ENCODE data around the gene SRD5A1.

Gene SRD5A1

DNA sequence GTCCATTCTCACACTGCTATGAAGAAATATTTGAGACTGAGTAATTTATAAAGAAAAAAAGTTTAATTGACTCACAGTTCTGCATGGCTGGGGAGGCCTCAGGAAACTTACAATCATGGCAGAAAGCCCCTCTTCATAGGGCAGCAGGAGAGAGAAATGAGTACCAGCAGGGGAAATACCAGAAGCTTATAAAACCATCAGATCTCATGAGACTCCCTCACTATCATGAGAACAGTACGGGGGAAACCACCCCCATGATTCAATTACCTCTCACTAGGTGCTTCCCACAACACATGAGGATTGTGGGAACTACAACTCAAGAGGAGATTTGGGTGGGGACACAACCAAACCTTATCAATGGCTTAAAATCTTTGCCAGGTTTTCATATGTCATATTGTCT is 59.7 kb downstream of the SRD5A1 start:
- DNase-seq = no peak

DNA sequence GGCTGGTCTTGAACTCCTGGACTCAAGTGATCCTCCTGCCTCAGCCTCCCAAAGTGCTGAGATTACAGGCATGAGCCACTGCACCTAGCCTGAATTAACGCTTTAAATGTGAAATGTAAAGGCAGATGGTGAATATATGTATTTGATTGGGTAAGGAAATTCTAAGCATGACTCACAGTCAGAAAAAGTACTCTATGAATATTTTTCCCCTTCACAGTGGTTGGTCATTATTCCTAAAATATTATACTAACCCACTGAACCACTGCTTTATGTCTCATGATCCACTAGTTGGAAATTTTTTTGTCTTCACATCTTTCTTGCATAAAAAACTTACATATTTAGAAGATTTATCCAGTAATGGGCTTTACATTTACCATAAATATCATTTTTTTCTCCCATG is 65.5 kb downstream of the SRD5A1 start:
- no peak for DNase-seq

- DNase-seq = no peak
These were observed 66.1 kb downstream of the SRD5A1 start for GRCh38 chr5:6699357-6699756.

DNA sequence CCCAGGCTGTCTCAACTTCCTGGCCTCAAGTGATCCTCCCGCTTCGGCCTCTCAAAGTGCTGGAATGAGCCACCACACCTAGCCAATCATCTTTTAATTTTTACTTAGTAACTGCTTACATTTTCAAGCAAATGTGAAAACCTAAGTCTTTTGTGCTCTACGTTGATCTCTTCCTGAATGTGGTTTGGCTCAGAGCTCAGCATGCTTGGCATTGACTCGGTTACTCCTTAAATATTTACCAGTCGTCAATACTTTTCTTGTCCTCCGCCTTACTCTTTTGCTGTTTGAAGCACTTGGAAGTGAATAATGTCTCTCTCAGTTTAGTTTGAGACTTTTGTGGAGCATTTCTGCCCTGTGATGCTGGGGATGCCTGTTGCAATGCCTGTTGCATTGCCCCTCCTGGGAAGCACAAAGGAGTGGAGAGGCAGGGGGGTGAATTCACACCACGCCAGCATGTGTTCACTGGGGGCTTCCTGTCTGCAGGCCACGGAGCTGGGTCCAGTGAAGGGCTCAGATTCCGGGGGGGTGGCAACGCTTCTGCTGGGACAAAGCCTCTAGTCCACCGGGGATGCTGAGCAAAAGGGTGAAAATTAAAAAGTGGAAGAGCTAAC is 66.9 kb downstream of the SRD5A1 start:
- DNase-seq = no peak

GRCh38 chr5:6700685-6701355 is 67.6 kb downstream of the SRD5A1 start:
- DNase-seq = no peak

DNA sequence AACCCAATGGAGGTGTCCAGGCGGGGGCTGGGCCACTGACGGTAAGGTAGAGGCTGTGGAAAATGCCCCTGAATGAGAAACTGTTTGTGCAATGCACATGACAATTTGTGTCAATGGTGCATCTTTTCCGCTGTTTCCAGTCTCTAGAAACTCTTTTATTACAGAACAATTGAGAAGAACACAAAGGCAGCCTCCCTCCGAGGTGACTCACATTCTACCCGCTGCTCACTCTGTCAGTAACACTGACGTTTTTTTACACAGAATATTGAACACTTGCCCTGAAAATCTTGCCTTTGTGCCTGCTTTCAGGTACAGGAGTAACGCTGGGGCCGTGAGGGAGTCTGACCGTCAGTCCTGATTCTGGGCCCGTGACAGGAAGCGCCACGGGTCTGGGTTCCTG is 68.3 kb downstream of the SRD5A1 start:
- no peak for DNase-seq

- no peak for DNase-seq
These were observed 69.4 kb downstream of the SRD5A1 start for GRCh38 chr5:6702633-6703032.

DNA sequence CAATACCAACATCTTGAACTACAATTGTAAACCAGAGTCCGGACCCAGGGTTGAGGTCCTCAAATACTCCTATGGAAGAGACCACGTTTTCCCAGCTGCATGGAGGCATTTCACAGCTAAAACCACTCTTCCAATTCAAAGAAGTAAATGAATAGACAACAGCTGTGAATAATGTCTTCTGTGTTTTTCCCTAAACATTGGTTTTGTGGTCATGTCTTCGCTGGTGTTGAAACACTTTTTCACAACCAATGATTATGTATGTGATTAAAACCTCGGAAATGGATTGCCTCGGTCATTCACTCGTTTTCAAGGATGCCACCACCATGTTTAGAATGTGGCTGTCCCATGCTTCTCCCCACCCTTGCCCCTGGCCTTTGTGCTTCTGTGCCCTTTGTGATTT is 70.6 kb downstream of the SRD5A1 start:
- DNase-seq = no peak

GRCh38 chr5:6704361-6704851 is 71.2 kb downstream of the SRD5A1 start:
- DNase-seq = no peak

GRCh38 chr5:6705088-6705487 is 71.8 kb downstream of the SRD5A1 start:
- no peak for DNase-seq

- no peak for DNase-seq
These were observed 72.7 kb downstream of the SRD5A1 start for GRCh38 chr5:6705959-6706358.

GRCh38 chr5:6707852-6708251 is 74.6 kb downstream of the SRD5A1 start:
- no peak for DNase-seq

DNA sequence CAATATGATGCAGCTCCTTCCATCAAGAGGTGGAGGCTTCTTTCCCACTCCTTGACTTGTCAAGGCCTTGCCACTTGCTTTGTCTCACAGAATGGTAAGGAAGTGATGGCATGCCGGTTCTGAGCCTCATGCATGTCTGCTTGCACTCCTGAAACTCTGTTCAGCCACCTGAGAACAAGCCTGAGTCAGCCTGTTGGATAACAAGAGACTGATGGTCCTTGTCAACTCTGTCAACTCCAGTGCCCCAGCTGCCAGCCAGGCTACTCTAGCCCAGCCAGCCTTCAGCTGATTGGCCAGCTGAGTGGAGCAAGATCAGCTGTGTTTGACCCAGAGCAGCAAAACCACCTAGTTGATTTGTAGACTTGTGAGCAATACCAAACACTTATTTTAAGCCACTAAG is 75.6 kb downstream of the SRD5A1 start:
- no peak for DNase-seq

- DNase-seq = no peak
These were observed 76.8 kb downstream of the SRD5A1 start for GRCh38 chr5:6710070-6710469.

DNA sequence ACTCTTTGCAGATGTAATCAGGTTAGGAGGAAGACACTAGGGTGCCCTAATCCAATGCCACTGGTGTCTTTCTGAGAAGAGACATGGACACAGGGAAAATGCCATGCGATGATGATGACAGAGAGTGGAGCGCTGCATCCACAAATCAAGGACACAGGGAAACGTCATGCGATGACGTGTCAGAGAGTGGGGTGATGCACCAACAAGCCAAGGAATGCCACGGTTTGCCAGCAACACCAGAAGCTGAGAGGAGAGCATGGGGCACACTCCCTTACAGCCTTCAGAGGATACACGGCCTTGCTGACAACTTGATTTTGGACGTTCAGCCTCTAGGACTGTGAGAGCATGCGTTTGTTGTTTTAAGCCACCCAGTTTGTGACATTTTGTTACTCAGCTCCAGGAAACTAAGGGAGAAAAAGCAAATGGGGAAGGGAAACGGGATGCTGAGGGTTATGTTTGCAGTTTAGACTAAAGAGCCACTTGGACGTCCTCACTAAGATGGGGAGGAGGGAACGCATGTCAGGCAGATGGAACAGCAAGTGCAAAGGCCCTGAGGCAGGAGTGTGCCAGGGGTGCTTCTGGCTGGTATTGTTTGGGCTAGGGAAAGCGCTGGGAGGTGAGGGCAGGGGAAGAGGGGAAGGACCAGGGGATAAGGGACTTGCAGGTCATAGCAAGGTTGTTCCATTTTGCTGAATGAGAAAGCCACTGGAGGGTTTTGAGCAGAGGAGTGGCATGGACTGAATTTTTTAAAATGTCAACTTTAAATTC is 77.5 kb downstream of the SRD5A1 start:
- no peak for DNase-seq

DNA sequence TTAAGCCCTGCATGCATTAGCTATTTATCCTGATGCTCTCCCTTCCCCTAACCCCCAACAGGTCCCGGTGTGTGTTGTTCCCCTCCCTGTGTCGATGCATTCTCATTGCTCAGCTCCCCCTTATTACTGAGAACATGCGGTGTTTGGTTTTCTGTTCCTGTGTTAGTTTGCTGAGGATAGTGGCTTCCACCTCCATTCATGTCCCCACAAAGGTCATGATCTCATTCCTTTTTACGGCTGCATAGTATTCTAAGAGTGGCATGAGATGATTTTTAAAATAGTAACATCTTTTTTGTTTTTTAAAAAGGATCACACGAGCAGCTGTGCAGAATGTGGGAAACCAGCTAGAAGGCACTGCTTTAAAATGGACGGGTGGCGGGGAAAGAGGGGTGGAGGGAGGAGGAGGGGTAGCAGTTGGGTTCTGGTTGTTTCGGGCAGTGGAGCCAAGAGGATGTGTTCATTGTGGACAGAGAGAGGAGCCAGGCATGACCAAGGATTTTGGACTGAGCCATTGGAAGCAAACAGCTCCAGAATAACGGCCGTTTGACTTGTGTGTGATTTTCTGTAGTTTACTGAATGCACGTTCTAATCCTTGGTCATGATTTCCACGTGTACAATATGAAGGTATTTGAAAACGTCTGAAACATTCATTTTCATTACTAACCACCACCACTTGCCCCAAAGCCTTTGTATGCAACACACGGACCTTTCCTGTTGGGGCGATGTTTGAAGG is 78.3 kb downstream of the SRD5A1 start:
- no peak for DNase-seq

- no peak for DNase-seq
These were observed 78.9 kb downstream of the SRD5A1 start for GRCh38 chr5:6712142-6712576.

DNA sequence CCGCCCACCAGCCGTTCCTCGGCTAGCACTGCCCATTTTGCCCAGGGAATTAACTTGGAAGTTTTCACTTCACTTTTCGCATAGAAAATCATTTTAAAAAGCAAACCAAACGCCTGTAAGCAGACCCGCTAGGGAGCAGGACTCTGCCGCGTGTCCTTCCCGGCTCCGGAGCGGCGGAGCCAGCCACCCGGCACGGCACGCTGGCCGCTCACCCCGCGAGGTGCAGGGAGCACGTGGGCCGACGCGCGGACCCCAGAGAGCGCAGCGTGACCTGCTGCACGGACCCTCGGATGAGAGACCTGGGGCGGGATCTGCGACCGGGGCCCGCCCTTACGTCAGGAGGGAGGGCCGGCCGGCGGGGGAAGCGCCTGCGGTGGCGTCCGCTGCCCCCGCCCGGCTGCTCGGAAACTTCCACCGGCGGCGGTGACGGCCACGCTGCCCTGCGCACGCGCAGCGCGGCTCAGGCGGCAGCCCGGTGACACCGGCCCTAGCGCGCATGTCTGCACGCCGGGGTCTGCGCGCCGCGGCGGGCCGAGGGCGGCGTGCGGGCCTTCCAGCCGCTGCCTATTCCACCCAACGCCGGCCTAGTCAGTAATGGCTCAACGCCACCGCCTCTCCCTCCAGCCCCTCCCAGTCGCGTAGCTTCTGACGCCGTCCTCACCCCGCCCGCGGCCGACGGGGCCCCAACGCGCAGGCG is 79.5 kb downstream of the SRD5A1 start:
- peak; percentile 94 for DNase-seq

GRCh38 chr5:6713274-6714225 is 80.3 kb downstream of the SRD5A1 start, which contains the start of gene TENT4A:
TENT4A (plus strand) TSS chr5:6713432; CDS start chr5:6713984, 552 bp downstream.
- no peak for DNase-seq

DNA sequence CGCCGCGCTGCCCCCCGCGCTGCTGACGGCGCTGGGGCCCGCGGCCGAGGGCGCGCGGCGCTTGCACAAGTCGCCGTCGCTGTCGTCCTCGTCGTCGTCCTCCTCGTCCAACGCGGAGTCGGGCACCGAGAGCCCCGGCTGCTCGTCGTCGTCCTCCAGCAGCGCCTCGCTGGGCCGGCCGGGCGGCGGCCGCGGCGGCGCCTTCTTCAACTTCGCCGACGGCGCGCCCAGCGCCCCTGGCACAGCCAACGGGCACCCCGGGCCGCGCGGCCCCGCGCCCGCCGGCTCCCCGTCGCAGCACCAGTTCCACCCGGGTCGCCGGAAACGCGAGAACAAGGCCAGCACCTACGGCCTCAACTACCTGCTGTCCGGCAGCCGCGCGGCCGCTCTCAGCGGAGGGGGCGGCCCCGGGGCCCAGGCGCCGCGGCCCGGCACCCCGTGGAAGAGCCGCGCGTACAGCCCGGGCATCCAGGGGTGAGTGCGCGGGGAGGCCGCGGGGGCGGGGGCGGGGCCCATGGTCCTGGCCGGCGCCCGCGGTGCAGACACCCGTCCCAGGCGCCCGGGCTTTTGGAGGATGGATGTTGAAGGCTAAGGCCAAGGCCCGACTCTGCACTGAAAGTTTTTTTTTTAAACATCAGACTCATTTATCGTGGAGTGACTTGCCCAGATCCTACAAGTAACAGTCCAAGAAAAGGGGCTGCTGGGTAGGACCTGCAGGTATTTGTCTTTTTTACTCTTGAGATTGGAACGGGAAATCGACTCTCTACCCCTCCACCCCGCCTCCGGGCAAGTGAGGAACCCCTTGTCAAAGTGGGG is 81.2 kb downstream of the SRD5A1 start:
- no peak for DNase-seq

Measured in midbrain (tissue), 1 donor.